Esophagus muscularis mucosa (tissue), 4 donors: ENCODE measurements around the gene LPAR2. TPM values are rescaled to one million over a fixed set of nuclear protein-coding genes. Genes with fewer than 3 reads are reported as not detected.

Experiments
- DNase-seq: peaks from one replicate; pipeline ENCODE4 v3.0.0-alpha.2; 2017; ENCODE audit errors: extremely low spot score
- H3K27ac ChIP-seq, 4 donors: fragments of 200-600 bp; sonication (generic); replicated peaks in 1 of 4; 1 replicate in 3 of 4; 2 replicates in 1 of 4; pipeline ENCODE4 v1.5.1; 2016 to 2019; ENCODE audit warnings: mild to moderate bottlenecking in 1 of 4
- H3K27me3 ChIP-seq, 4 donors: fragments of 200-600 bp; sonication (generic); one replicate each; pipeline versions ENCODE4 v1.5.1 to v1.6.0; 2016 to 2019
- H3K36me3 ChIP-seq, 4 donors: fragments of 200-600 bp; sonication (generic); one replicate each; pipeline ENCODE4 v1.5.1; 2016 to 2019
- H3K4me1 ChIP-seq, 4 donors: fragments of 200-600 bp; sonication (generic); one replicate each; pipeline ENCODE4 v1.5.1; 2016 to 2019
- H3K4me3 ChIP-seq, 4 donors: fragments of 200-600 bp; sonication (generic); 1 replicate in 2 of 4; 2 replicates in 2 of 4; pipeline ENCODE4 v1.5.1; 2016 to 2019; ENCODE audit warnings: mild to moderate bottlenecking in 4 of 4, moderate library complexity in 1 of 4
- H3K9me3 ChIP-seq, 4 donors: fragments of 200-600 bp; sonication (generic); 1 replicate in 3 of 4; 2 replicates in 1 of 4; pipeline ENCODE4 v1.5.1; 2016 to 2019
- CTCF ChIP-seq, 3 experiments: fragments of 200-600 bp in 2 of 3; fragments of 450-650 bp in 1 of 3; sonication (generic) in 2 of 3; IDR thresholded peaks; one replicate each; pipeline ENCODE4 v1.5.1; 2017 to 2019; ENCODE audit warnings: antibody characterized with exemption in 3 of 3, mild to moderate bottlenecking in 2 of 3, moderate library complexity in 1 of 3
- EP300 ChIP-seq: sonication (generic); formaldehyde crosslinking; IDR thresholded peaks from one replicate; pipeline ENCODE4 v1.6.1; 2017; ENCODE audit warnings: antibody characterized with exemption
- POLR2A ChIP-seq: fragments of 450-650 bp; IDR thresholded peaks from one replicate; pipeline ENCODE4 v1.6.1; 2017; ENCODE audit warnings: antibody characterized with exemption, moderate library complexity, mild to moderate bottlenecking, low read depth
- POLR2AphosphoS5 ChIP-seq, 2 donors: sonication (generic); formaldehyde crosslinking; IDR thresholded peaks; one replicate each; pipeline ENCODE4 v1.6.1; 2017; ENCODE audit warnings: antibody characterized with exemption in 2 of 2
- WGBS: methylation state at CpG from one replicate; pipeline ENCODE4 v1.1.5; 2018; 5-methylcytosine and 5-hydroxymethylcytosine counted together
- intact Hi-C: fragments of 100-400 bp; cut with DNase I; formaldehyde crosslinking; loops from one replicate; pipeline ENCODE4 v1.15.1; 2023
- total RNA-seq, 4 donors: library from RNA; depleted of rRNA; stranded (reverse); fragments of >200 nt; gene quantifications; one replicate each; pipeline versions ENCODE4 v1.1.0 to v1.2.1, GENCODE V29; 2016

LPAR2 gene
- total RNA-seq, 4 donors from 2014 or later: 0.69 to 2.7 (median 1.0) TPM

GRCh38 chr19:19655051-19655594 lies 27.1 kb upstream of the LPAR2 start:
- no peak overlapping the region for H3K4me3 ChIP-seq
- 91% methylated on average over 18 of the region's 22 CpGs for WGBS
- H3K9me3 ChIP-seq: no peaks in the 10 kb centered on the region
- TF ChIP-seq CTCF (IDR thresholded peaks at IDR 0.05): no peak
- no peak for TF ChIP-seq POLR2A
- no peak for TF ChIP-seq POLR2AphosphoS5 (IDR thresholded peaks at IDR 0.05)
- no peak for TF ChIP-seq EP300
- H3K27ac ChIP-seq: no peak overlapping the region
- H3K36me3 ChIP-seq: peaks cover 78 to 100% (median 100%) of the 10 kb centered on the region in 4 donors
- peaks cover 0 to 5% (median 1%) of the 10 kb centered on the region in 4 donors for H3K4me1 ChIP-seq
- H3K27me3 ChIP-seq: no peaks in the 10 kb centered on the region
- no peak for DNase-seq
- intact Hi-C loops: no loop called here

- Histone ChIP-seq H3K27me3 (no peaks in the 10 kb centered on the region), H3K4me3 (no peak overlapping the region), H3K9me3 (no peaks in the 10 kb centered on the region), H3K27ac (no peak overlapping the region), H3K4me1 (peaks cover 0 to 3% (median 0%) of the 10 kb centered on the region in 4 donors), H3K36me3 (peaks cover 77 to 100% (median 100%) of the 10 kb centered on the region in 4 donors)
- no peak for DNase-seq
- WGBS: 89% methylated on average over 12 of the region's 15 CpGs
- TF ChIP-seq POLR2AphosphoS5 (IDR thresholded peaks at IDR 0.05) (no peak), POLR2A (no peak), EP300 (no peak)
- intact Hi-C loops: no loop called here
Observed at GRCh38 chr19:19654441-19654840, 26.4 kb upstream of the LPAR2 start.

- 93% methylated on average over 23 of the region's 23 CpGs for WGBS
- intact Hi-C loops: no loop called here
- no peak overlapping the region for H3K4me3 ChIP-seq
- no peak for TF ChIP-seq POLR2A
- TF ChIP-seq EP300: no peak
- no peak for TF ChIP-seq CTCF (IDR thresholded peaks at IDR 0.05)
- no peak for TF ChIP-seq POLR2AphosphoS5 (IDR thresholded peaks at IDR 0.05)
- H3K36me3 ChIP-seq: peaks cover 73 to 100% (median 99%) of the 10 kb centered on the region in 4 donors
- no peak overlapping the region for H3K27ac ChIP-seq
- no peaks in the 10 kb centered on the region for H3K27me3 ChIP-seq
- no peak for DNase-seq
- H3K4me1 ChIP-seq: peaks cover 0 to 3% (median 0%) of the 10 kb centered on the region in 4 donors
- H3K9me3 ChIP-seq: no peaks in the 10 kb centered on the region
Observed at GRCh38 chr19:19653597-19654147, 25.7 kb upstream of the LPAR2 start.

- DNase-seq: no peak
- Histone ChIP-seq H3K36me3 (peaks cover 73 to 100% (median 97%) of the 10 kb centered on the region in 4 donors), H3K4me1 (peaks cover 0 to 3% (median 0%) of the 10 kb centered on the region in 4 donors), H3K4me3 (no peak overlapping the region), H3K27me3 (no peaks in the 10 kb centered on the region), H3K27ac (no peak overlapping the region), H3K9me3 (no peaks in the 10 kb centered on the region)
- WGBS: 94% methylated on average over 21 of the region's 24 CpGs
- intact Hi-C loops: no loop called here
- no peak for TF ChIP-seq POLR2AphosphoS5 (IDR thresholded peaks at IDR 0.05)
Observed at GRCh38 chr19:19652482-19653295, 24.7 kb upstream of the LPAR2 start.

- no peak overlapping the region for H3K27ac ChIP-seq
- H3K36me3 ChIP-seq: peaks cover 76 to 100% (median 97%) of the 10 kb centered on the region in 4 donors
- H3K9me3 ChIP-seq: no peaks in the 10 kb centered on the region
- H3K4me3 ChIP-seq: no peak overlapping the region
- no peaks in the 10 kb centered on the region for H3K27me3 ChIP-seq
- WGBS: 67% methylated on average over 7 of the region's 13 CpGs
- intact Hi-C loops: no loop called here
- no peak for TF ChIP-seq CTCF (IDR thresholded peaks at IDR 0.05)
- TF ChIP-seq POLR2AphosphoS5 (IDR thresholded peaks at IDR 0.05): no peak
- no peak for TF ChIP-seq POLR2A
- TF ChIP-seq EP300: no peak
- H3K4me1 ChIP-seq: no peaks in the 10 kb centered on the region
- DNase-seq: no peak
Observed at GRCh38 chr19:19651076-19651475, 23.1 kb upstream of the LPAR2 start.
